DOHH2 (cell line): ENCODE measurements around the gene DCTPP1.
"Not testable (repeated sequence)": the region's sequence is repeated elsewhere in the genome, so short reads cannot be mapped to it uniquely, and the experiment has no call there.

Experiments
- EZH2phosphoT487 ChIP-seq: fragments of 200-600 bp; sonication (generic); IDR thresholded peaks from 2 replicates; pipeline ENCODE4 v1.6.1; 2017; ENCODE audit warnings: borderline replicate concordance, mild to moderate bottlenecking, antibody characterized with exemption, low read length, moderate library complexity, mixed read lengths
- TF ChIP-seq, protein P1 (sequence below): fragments of 200-600 bp; sonication (generic); IDR thresholded peaks from one replicate; pipeline ENCODE4 v1.5.1; 2014; ENCODE audit warnings: antibody characterized with exemption, mild to moderate bottlenecking, low read depth, low read length; ENCODE audit not compliant: poor library complexity, severe bottlenecking

DNA sequence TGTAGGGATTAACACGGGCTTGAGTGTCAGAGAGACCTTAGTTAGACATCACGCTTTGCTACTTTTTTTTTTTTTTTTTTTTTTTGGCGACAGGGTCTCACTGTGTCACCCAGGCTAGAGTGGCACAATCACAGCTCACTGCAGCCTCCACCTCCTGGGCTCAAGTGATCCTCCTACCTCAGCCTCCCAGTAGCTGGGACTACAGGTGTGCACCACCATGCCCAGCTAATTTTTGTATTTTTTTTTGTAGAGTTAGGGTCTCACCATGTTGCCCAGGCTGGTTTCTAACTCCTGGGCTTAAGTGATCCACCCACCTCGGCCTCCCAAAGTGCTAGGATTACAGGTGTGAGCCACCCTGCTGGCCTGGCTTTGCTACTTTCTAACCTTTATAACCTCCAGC is 33.2 kb downstream of the DCTPP1 start:
- TF ChIP-seq, protein P1, sequence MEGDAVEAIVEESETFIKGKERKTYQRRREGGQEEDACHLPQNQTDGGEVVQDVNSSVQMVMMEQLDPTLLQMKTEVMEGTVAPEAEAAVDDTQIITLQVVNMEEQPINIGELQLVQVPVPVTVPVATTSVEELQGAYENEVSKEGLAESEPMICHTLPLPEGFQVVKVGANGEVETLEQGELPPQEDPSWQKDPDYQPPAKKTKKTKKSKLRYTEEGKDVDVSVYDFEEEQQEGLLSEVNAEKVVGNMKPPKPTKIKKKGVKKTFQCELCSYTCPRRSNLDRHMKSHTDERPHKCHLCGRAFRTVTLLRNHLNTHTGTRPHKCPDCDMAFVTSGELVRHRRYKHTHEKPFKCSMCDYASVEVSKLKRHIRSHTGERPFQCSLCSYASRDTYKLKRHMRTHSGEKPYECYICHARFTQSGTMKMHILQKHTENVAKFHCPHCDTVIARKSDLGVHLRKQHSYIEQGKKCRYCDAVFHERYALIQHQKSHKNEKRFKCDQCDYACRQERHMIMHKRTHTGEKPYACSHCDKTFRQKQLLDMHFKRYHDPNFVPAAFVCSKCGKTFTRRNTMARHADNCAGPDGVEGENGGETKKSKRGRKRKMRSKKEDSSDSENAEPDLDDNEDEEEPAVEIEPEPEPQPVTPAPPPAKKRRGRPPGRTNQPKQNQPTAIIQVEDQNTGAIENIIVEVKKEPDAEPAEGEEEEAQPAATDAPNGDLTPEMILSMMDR = not testable (repeated sequence)
- TF ChIP-seq EZH2phosphoT487 = not testable (repeated sequence)
